A549 (cell line): ENCODE results near the gene GKN1.

ENCODE experiments used
- CEBPB ChIP-seq, 2 experiments: fragments of >200 bp in 1 of 2; sonication (Bioruptor Twin) in 1 of 2; formaldehyde crosslinking in 1 of 2; IDR thresholded peaks; 2 replicates each; pipeline ENCODE4 v1.6.1; 2012 to 2016
- MAFK ChIP-seq: fragments of 450-650 bp; IDR thresholded peaks from 2 replicates; pipeline ENCODE4 v1.6.1; 2014; ENCODE audit not compliant: partially characterized antibody
- RCOR1 ChIP-seq: fragments of 150-350 bp; IDR thresholded peaks from 2 replicates; pipeline ENCODE4 v1.6.1; 2014; ENCODE audit warnings: antibody characterized with exemption, low read length, low read depth
- RNF2 ChIP-seq: fragments of 200-600 bp; sonication (generic); IDR thresholded peaks from 2 replicates; pipeline ENCODE4 v1.6.1; 2016; ENCODE audit warnings: low read depth, mild to moderate bottlenecking, antibody characterized with exemption, moderate library complexity, borderline replicate concordance
- SMC3 ChIP-seq: fragments of >200 bp; sonication (Bioruptor Twin); formaldehyde crosslinking; IDR thresholded peaks from 3 replicates; pipeline ENCODE4 v1.6.1; 2018; ENCODE audit warnings: inconsistent platforms
- TF ChIP-seq, protein P1 (sequence below): fragments of >200 bp; sonication (Bioruptor Twin); formaldehyde crosslinking; IDR thresholded peaks from 3 replicates; pipeline ENCODE4 v1.5.1; 2016

DNA sequence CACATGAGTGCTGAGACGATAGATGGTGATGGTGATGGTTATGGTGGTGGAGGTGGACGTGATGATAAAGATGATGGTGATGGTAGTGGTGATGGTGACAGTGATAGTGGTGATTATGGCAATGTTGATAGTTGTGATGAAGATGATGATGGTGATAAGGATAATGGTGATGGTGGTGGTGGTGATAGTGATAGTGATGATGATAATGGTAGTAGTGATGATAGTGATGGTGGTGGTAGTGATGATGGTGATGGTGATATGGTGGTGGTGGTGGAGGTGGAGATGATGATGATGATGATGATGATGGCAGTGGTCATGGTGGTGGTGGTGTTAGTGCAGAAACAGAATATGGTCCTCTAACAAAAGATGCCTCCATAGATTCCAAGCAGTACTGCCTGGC is 48.8 kb downstream of the GKN1 start:
- TF ChIP-seq RCOR1 (no peak), SMC3 (no peak), MAFK (no peak), CEBPB (IDR thresholded peaks at IDR 0.05) (no peak), RNF2 (no peak)
- TF ChIP-seq, protein P1, sequence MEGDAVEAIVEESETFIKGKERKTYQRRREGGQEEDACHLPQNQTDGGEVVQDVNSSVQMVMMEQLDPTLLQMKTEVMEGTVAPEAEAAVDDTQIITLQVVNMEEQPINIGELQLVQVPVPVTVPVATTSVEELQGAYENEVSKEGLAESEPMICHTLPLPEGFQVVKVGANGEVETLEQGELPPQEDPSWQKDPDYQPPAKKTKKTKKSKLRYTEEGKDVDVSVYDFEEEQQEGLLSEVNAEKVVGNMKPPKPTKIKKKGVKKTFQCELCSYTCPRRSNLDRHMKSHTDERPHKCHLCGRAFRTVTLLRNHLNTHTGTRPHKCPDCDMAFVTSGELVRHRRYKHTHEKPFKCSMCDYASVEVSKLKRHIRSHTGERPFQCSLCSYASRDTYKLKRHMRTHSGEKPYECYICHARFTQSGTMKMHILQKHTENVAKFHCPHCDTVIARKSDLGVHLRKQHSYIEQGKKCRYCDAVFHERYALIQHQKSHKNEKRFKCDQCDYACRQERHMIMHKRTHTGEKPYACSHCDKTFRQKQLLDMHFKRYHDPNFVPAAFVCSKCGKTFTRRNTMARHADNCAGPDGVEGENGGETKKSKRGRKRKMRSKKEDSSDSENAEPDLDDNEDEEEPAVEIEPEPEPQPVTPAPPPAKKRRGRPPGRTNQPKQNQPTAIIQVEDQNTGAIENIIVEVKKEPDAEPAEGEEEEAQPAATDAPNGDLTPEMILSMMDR, result no peak
